Esophagus squamous epithelium (tissue), 4 donors: ENCODE data around the gene ETV2.

Experiments used
- CTCF ChIP-seq, 6 experiments: fragments of 450-650 bp in 4 of 6; fragments of 200-600 bp in 2 of 6; sonication (generic) in 2 of 6; IDR thresholded peaks; one replicate each; pipeline ENCODE4 v1.5.1; 2016 to 2019; ENCODE audit warnings: antibody characterized with exemption in 6 of 6, mild to moderate bottlenecking in 4 of 6, moderate library complexity in 4 of 6
- POLR2A ChIP-seq, 4 donors: fragments of 450-650 bp; IDR thresholded peaks; one replicate each; pipeline ENCODE4 v1.6.1; 2017; ENCODE audit warnings: antibody characterized with exemption in 4 of 4, mild to moderate bottlenecking in 4 of 4, moderate library complexity in 3 of 4

GRCh38 chr19:35671818-35672217, 30.3 kb downstream of the ETV2 start:
- TF ChIP-seq POLR2A (IDR thresholded peaks at IDR 0.05), result no peak
- no peak for TF ChIP-seq CTCF (IDR thresholded peaks at IDR 0.05)
